H1 (cell line): ENCODE measurements around the gene KIF23. TPM values are rescaled to one million over a fixed set of nuclear protein-coding genes. Genes with fewer than 3 reads are reported as not detected.

Experiments
- CTCF ChIA-PET: fragments of 300-600 bp; sonication (Branson Sonifier 250); formaldehyde crosslinking; loops from one replicate; lab custom pipeline; 2021; ENCODE audit not compliant: partially characterized antibody; lab: Charles Lee
- POLR2A ChIA-PET: fragments of 300-600 bp; sonication (Branson Sonifier 250); formaldehyde crosslinking; loops from one replicate; lab custom pipeline; 2021; ENCODE audit warnings: inconsistent platforms; ENCODE audit not compliant: partially characterized antibody; lab: Charles Lee
- DNase-seq, 2 experiments: peaks; one replicate each; pipeline versions ENCODE4 v3.0.0 to v3.0.0-alpha.2; 2010 to 2022; ENCODE audit warnings: low spot score in 2 of 2, low read depth in 1 of 2, mixed read lengths in 1 of 2
- FAIRE-seq: peaks from 2 replicates; lab custom pipeline; 2011; peaks lifted over from hg19 to GRCh38; lab: Jason Lieb, UNC
- H2AFZ ChIP-seq: 2 replicates; pipeline ENCODE4 v1.8.1; 2012; ENCODE audit warnings: low read length, inconsistent platforms
- H2AK5ac ChIP-seq: 2 replicates; pipeline ENCODE4 v1.6.1; 2013; ENCODE audit warnings: low read depth, low read length
- H2BK120ac ChIP-seq: replicated peaks from 2 replicates; pipeline ENCODE3; 2013; ENCODE audit warnings: low read depth, low read length, inconsistent platforms
- H2BK12ac ChIP-seq: 2 replicates; pipeline ENCODE4 v1.6.1; 2013; ENCODE audit warnings: low read depth, low read length
- H2BK15ac ChIP-seq: 2 replicates; pipeline ENCODE4 v1.6.1; 2013; ENCODE audit warnings: low read length
- H2BK20ac ChIP-seq: 2 replicates; pipeline ENCODE4 v1.6.1; 2013; ENCODE audit warnings: low read length
- H2BK5ac ChIP-seq: 2 replicates; pipeline ENCODE4 v1.6.1; 2013; ENCODE audit warnings: low read depth, low read length
- H3K14ac ChIP-seq: 2 replicates; pipeline ENCODE4 v1.6.1; 2013; ENCODE audit warnings: inconsistent platforms; ENCODE audit not compliant: insufficient read length
- H3K18ac ChIP-seq: 2 replicates; pipeline ENCODE4 v1.6.1; 2013; ENCODE audit warnings: low read length; ENCODE audit errors: extremely low read depth
- H3K23ac ChIP-seq: 2 replicates; pipeline ENCODE4 v1.6.1; 2013; ENCODE audit warnings: inconsistent platforms; ENCODE audit not compliant: insufficient read length
- H3K23me2 ChIP-seq: 2 replicates; pipeline ENCODE4 v1.6.1; 2013; ENCODE audit warnings: low read depth, low read length
- H3K27ac ChIP-seq: 2 replicates; pipeline ENCODE4 v1.6.1; 2011; ENCODE audit warnings: low read depth, low read length, inconsistent platforms
- H3K27me3 ChIP-seq, 4 experiments: replicated peaks in 1 of 4; 1 replicate in 1 of 4; 2 replicates in 3 of 4; pipeline versions ENCODE4 v1.6.1 to v1.8.1; 2011 to 2013; ENCODE audit warnings: low read length in 3 of 4, mild to moderate bottlenecking in 3 of 4, inconsistent platforms in 2 of 4, mixed read lengths in 2 of 4, moderate library complexity in 1 of 4; ENCODE audit not compliant: control insufficient read depth in 3 of 4, insufficient read depth in 3 of 4; ENCODE audit errors: extremely low read depth in 1 of 4
- H3K36me3 ChIP-seq, 4 experiments: 2 replicates each; pipeline versions ENCODE4 v1.6.1 to v1.8.1; 2011 to 2013; ENCODE audit warnings: mild to moderate bottlenecking in 4 of 4, low read length in 3 of 4, moderate library complexity in 2 of 4, control low read depth in 1 of 4, inconsistent platforms in 1 of 4; ENCODE audit not compliant: insufficient read depth in 4 of 4, control insufficient read depth in 2 of 4
- H3K4ac ChIP-seq: replicated peaks from 2 replicates; pipeline ENCODE3; 2013; ENCODE audit warnings: low read length, low read depth, mixed read lengths, inconsistent platforms; ENCODE audit not compliant: insufficient read length
- H3K4me1 ChIP-seq, 4 experiments: replicated peaks in 1 of 4; 1 replicate in 1 of 4; 2 replicates in 3 of 4; pipeline versions ENCODE4 v1.6.1 to v1.8.1; 2011 to 2013; ENCODE audit warnings: low read length in 3 of 4, inconsistent platforms in 2 of 4, mixed read lengths in 1 of 4; ENCODE audit not compliant: insufficient read depth in 4 of 4, control insufficient read depth in 3 of 4
- H3K4me2 ChIP-seq, 2 experiments: 2 replicates each; pipeline versions ENCODE4 v1.6.1 to v1.8.1; 2011 to 2013; ENCODE audit warnings: low read depth in 2 of 2, low read length in 2 of 2, control low read depth in 1 of 2, inconsistent platforms in 1 of 2, mild to moderate bottlenecking in 1 of 2; ENCODE audit not compliant: insufficient read depth in 1 of 2
- H3K4me3 ChIP-seq, 4 experiments: fragments of 200-600, 300-600 bp in 1 of 4; sonication (generic), shearing (Covaris generic), sonication (Bioruptor Twin) in 1 of 4; 2 replicates each; pipeline versions ENCODE4 v1.5.1 to v1.8.1; 2011 to 2016; ENCODE audit warnings: low read length in 4 of 4, low read depth in 3 of 4, control low read depth in 2 of 4, inconsistent platforms in 2 of 4, mild to moderate bottlenecking in 2 of 4, mixed read lengths in 1 of 4, moderate library complexity in 1 of 4; ENCODE audit not compliant: insufficient read depth in 2 of 4; ENCODE audit errors: extremely low read depth in 1 of 4
- H3K56ac ChIP-seq: replicated peaks from 2 replicates; pipeline ENCODE3; 2013; ENCODE audit warnings: low read depth, mild to moderate bottlenecking, mixed read lengths, low read length, inconsistent platforms; ENCODE audit not compliant: insufficient read length
- H3K79me1 ChIP-seq: 2 replicates; pipeline ENCODE4 v1.6.1; 2013; ENCODE audit warnings: low read depth, low read length, control low read depth
- H3K79me2 ChIP-seq, 2 experiments: 2 replicates each; pipeline versions ENCODE4 v1.6.1 to v1.8.1; 2012 to 2013; ENCODE audit warnings: low read length in 2 of 2, mild to moderate bottlenecking in 2 of 2, inconsistent platforms in 1 of 2; ENCODE audit not compliant: insufficient read depth in 2 of 2, control insufficient read depth in 1 of 2
- H3K9ac ChIP-seq, 4 experiments: replicated peaks in 1 of 4; 1 replicate in 1 of 4; 2 replicates in 3 of 4; pipeline versions ENCODE4 v1.6.1 to v1.8.1; 2011 to 2013; ENCODE audit warnings: low read depth in 3 of 4, low read length in 3 of 4, control low read depth in 2 of 4, mild to moderate bottlenecking in 2 of 4, moderate library complexity in 2 of 4, inconsistent platforms in 1 of 4; ENCODE audit errors: extremely low read depth in 1 of 4
- H3K9me3 ChIP-seq, 2 experiments: 2 replicates each; pipeline versions ENCODE4 v1.6.1 to v1.8.1; 2012 to 2013; ENCODE audit warnings: mild to moderate bottlenecking in 2 of 2, moderate library complexity in 2 of 2, control low read depth in 1 of 2, inconsistent platforms in 1 of 2, low read depth in 1 of 2, low read length in 1 of 2, mixed read lengths in 1 of 2; ENCODE audit not compliant: insufficient read depth in 2 of 2
- H4K20me1 ChIP-seq, 2 experiments: replicated peaks in 1 of 2; 2 replicates each; pipeline versions ENCODE3 to v1.8.1; 2011 to 2013; ENCODE audit warnings: inconsistent platforms in 2 of 2, low read length in 2 of 2, mild to moderate bottlenecking in 1 of 2; ENCODE audit not compliant: insufficient read depth in 2 of 2, control insufficient read depth in 1 of 2
- H4K5ac ChIP-seq: 2 replicates; pipeline ENCODE4 v1.6.1; 2013; ENCODE audit warnings: low read length, low read depth, mixed read lengths, inconsistent platforms; ENCODE audit not compliant: insufficient read length
- H4K8ac ChIP-seq: 2 replicates; pipeline ENCODE4 v1.8.0; 2013; ENCODE audit warnings: mild to moderate bottlenecking, moderate library complexity, low read length, inconsistent platforms; ENCODE audit not compliant: insufficient read depth; ENCODE audit errors: extremely low read depth
- H4K91ac ChIP-seq: replicated peaks from 2 replicates; pipeline ENCODE3; 2013; ENCODE audit warnings: low read length, mixed read lengths, inconsistent platforms; ENCODE audit not compliant: insufficient read length
- BACH1 ChIP-seq: IDR thresholded peaks from 2 replicates; pipeline ENCODE4 v1.6.1; 2012; ENCODE audit warnings: low read length, improper control_type of control experiment
- CHD1 ChIP-seq: IDR thresholded peaks from 2 replicates; pipeline ENCODE4 v1.6.1; 2012; ENCODE audit warnings: low read depth, low read length, improper control_type of control experiment
- GTF2F1 ChIP-seq: IDR thresholded peaks from 2 replicates; pipeline ENCODE4 v1.6.1; 2012; ENCODE audit warnings: low read depth, low read length, improper control_type of control experiment, borderline replicate concordance
- HDAC2 ChIP-seq, 2 experiments: fragments of 300-600 bp in 1 of 2; sonication (generic) in 1 of 2; IDR thresholded peaks; 2 replicates each; pipeline ENCODE4 v1.6.1; 2011 to 2012; ENCODE audit warnings: low read depth in 2 of 2, low read length in 2 of 2, mild to moderate bottlenecking in 2 of 2, moderate library complexity in 2 of 2, borderline replicate concordance in 1 of 2, inconsistent platforms in 1 of 2
- HDAC6 ChIP-seq: IDR thresholded peaks from one replicate; pipeline ENCODE4 v1.7.1; 2012; ENCODE audit warnings: low read depth, mild to moderate bottlenecking, inconsistent platforms, low read length, moderate library complexity
- KDM4A ChIP-seq: IDR thresholded peaks from one replicate; pipeline ENCODE4 v1.7.1; 2012; ENCODE audit warnings: low read depth, mild to moderate bottlenecking, moderate library complexity, low read length, inconsistent platforms; ENCODE audit not compliant: severe bottlenecking
- KDM5A ChIP-seq: fragments of 200-600 bp; IDR thresholded peaks from 2 replicates; pipeline ENCODE4 v1.7.1; 2012; ENCODE audit warnings: mild to moderate bottlenecking, low read length, inconsistent platforms, mixed read lengths
- RNF2 ChIP-seq: fragments of 200-900, 300-1000 bp; sonication (generic); IDR thresholded peaks from 2 replicates; pipeline ENCODE4 v1.7.1; 2016; ENCODE audit warnings: borderline replicate concordance, low read depth, mild to moderate bottlenecking, antibody characterized with exemption, low read length; ENCODE audit not compliant: poor library complexity, severe bottlenecking; ENCODE audit errors: missing control alignments
- SIN3A ChIP-seq, 2 experiments: IDR thresholded peaks in 1 of 2; conservative IDR thresholded peaks in 1 of 2; 2 replicates each; pipeline ENCODE4 v1.6.1; 2011 to 2012; ENCODE audit warnings: low read length in 2 of 2, improper control_type of control experiment in 1 of 2, low read depth in 1 of 2, mild to moderate bottlenecking in 1 of 2
- SP2 ChIP-seq: IDR thresholded peaks from 2 replicates; pipeline ENCODE4 v1.6.1; 2012; ENCODE audit warnings: mild to moderate bottlenecking, low read length, inconsistent platforms
- TAF1 ChIP-seq: IDR thresholded peaks from 2 replicates; pipeline ENCODE4 v1.6.1; 2011; ENCODE audit warnings: mild to moderate bottlenecking, low read depth, low read length
- WGBS, 2 experiments: shearing (Covaris generic) in 1 of 2; methylation state at CpG; one replicate each; pipeline versions ENCODE4 v1.1.6 to v1.1.7; 2013 to 2015; ENCODE audit warnings: low lambda C conversion rate in 2 of 2, mixed read lengths in 2 of 2, inconsistent platforms in 1 of 2, low coverage in 1 of 2, missing lambda C conversion rate in 1 of 2; ENCODE audit not compliant: insufficient replicate concordance in 2 of 2, insufficient coverage in 1 of 2, insufficient read length in 1 of 2; ENCODE audit errors: extremely low coverage in 1 of 2, missing lambda C conversion rate in 1 of 2; 5-methylcytosine and 5-hydroxymethylcytosine counted together
- polyA plus RNA-seq, 7 experiments: library from polyadenylated mRNA; depleted of rRNA in 3 of 7; stranded (reverse) in 5 of 7; unstranded in 2 of 7; fragments of >200 nt in 5 of 7; fragments of 200-250 nt in 2 of 7; gene quantifications; 1 replicate in 5 of 7; 2 replicates in 1 of 7; 4 replicates in 1 of 7; pipeline versions ENCODE4 v1.2.1 to v1.2.3, GENCODE V29; 2011 to 2013; ENCODE audit warnings: missing spikeins in 2 of 7, mixed read lengths in 2 of 7
- total RNA-seq: library from RNA; stranded (reverse); fragmentation: NEBNext Ultra II Directional; extraction: Animal tissue kit (Norgen Biotek cat#: 25700); gene quantifications from 2 replicates; pipeline ENCODE4 v1.2.1, GENCODE V29; 2021

The KIF23 gene
- total and polyA plus RNA-seq, 2 of the 8 experiments (the other 6 are each of a cell fraction or from before 2014, with no cell fraction given): 26.2 to 77.4 TPM

- FAIRE-seq: no peak
- CTCF ChIA-PET: interaction anchor here (0.7 to 2.9 kb wide), 4 partner anchors 8 to 166 kb away, joined by 3 to 15 read pairs (median 4); no protein-coding TSS in a partner anchor
Observed at GRCh38 chr15:69486481-69487110, 72.4 kb downstream of the KIF23 start.

More at GRCh38 chr15:69486481-69487110, 72.4 kb downstream of the KIF23 start:
- Histone ChIP-seq H3K4me3 (no peak overlapping the region), H3K27ac (no peak overlapping the region), H3K4me1 (no peaks in the 10 kb centered on the region), H4K91ac (no peak overlapping the region), H3K4me2 (no peak overlapping the region), H2AFZ (no peak overlapping the region), H3K23ac (no peak overlapping the region), H4K20me1 (no peaks in the 10 kb centered on the region), H3K27me3 (no peaks in the 10 kb centered on the region), H2BK120ac (no peak overlapping the region), H3K4ac (no peak overlapping the region), H3K36me3 (no peaks in the 10 kb centered on the region), H3K14ac (no peak overlapping the region), H2BK20ac (no peak overlapping the region), H2BK15ac (no peak overlapping the region), H4K5ac (no peak overlapping the region), H3K23me2 (no peaks in the 10 kb centered on the region), H2AK5ac (no peak overlapping the region), H3K79me1 (no peaks in the 10 kb centered on the region; the same call in 1 of the 2 replicates), H2BK5ac (no peak overlapping the region), H3K9me3 (peaks cover 5 to 8% of the 10 kb centered on the region in 2 experiments; a peak in 2 of 4 replicates), H3K9ac (no peak overlapping the region), H3K56ac (no peak overlapping the region), H2BK12ac (no peak overlapping the region), H3K18ac (no peak overlapping the region), H3K79me2 (no peaks in the 10 kb centered on the region), H4K8ac (no peak overlapping the region)
- TF ChIP-seq SIN3A (conservative IDR thresholded peaks at IDR 0.05 in 1 of 2, IDR thresholded peaks at IDR 0.05 in 1 of 2; ENCODE audit: low read depth in 1 of 2, low read length in 2 of 2) (no peak), BACH1 (no peak), RNF2 (no peak), CHD1 (no peak), KDM5A (no peak), GTF2F1 (no peak), TAF1 (no peak), SP2 (no peak), HDAC2 (IDR thresholded peaks at IDR 0.05; ENCODE audit: borderline replicate concordance in 1 of 2, low read depth in 2 of 2, low read length in 2 of 2) (no peak), HDAC6 (no peak), KDM4A (no peak)
- POLR2A ChIA-PET: interaction anchor here (1.7 kb wide), 1 partner anchor 24 kb away, joined by 5 read pairs; no protein-coding TSS in a partner anchor
- 81% methylated on average over 3 of the region's 3 CpGs; no CpG with 5 or more reads in 1 of the 2 experiments for WGBS, 2 experiments
- no peak for DNase-seq
